Lung (tissue), 12 donors: ENCODE data around the gene RAD52. TPM values are rescaled to one million over a fixed set of nuclear protein-coding genes. Genes with fewer than 3 reads are reported as not detected.
A peak's percentile ranks its signal among the peaks of the same experiment; 100 is the strongest.

Experiments
- ATAC-seq: fragments of 200-7000 bp; cut with Tn5 transposase; one replicate; pipeline ENCODE4 v1.9.1; 2020; ENCODE audit warnings: moderate number of reproducible peaks; ENCODE audit not compliant: insufficient read depth, low FRiP score
- DNase-seq, 3 donors: peaks; one replicate each; pipeline ENCODE4 v3.0.0-alpha.2; 2013 to 2017
- H3K27ac ChIP-seq, 2 donors: one replicate each; pipeline ENCODE4 v1.5.1; 2013; ENCODE audit warnings: mild to moderate bottlenecking in 2 of 2, moderate library complexity in 2 of 2, control low read depth in 1 of 2, inconsistent platforms in 1 of 2, low read depth in 1 of 2, low read length in 1 of 2
- H3K27me3 ChIP-seq, 3 donors: one replicate each; pipeline ENCODE4 v1.5.1; 2013; ENCODE audit warnings: low read length in 2 of 3; ENCODE audit not compliant: control insufficient read depth in 3 of 3, insufficient read depth in 3 of 3
- H3K36me3 ChIP-seq, 4 donors: one replicate each; pipeline ENCODE4 v1.5.1; 2013; ENCODE audit warnings: low read length in 4 of 4, mild to moderate bottlenecking in 1 of 4, moderate library complexity in 1 of 4; ENCODE audit not compliant: control insufficient read depth in 4 of 4, insufficient read depth in 4 of 4
- H3K4me1 ChIP-seq, 5 donors: one replicate each; pipeline ENCODE4 v1.5.1; 2013; ENCODE audit warnings: low read length in 5 of 5, mild to moderate bottlenecking in 2 of 5, moderate library complexity in 1 of 5; ENCODE audit not compliant: control insufficient read depth in 5 of 5, insufficient read depth in 5 of 5
- H3K4me3 ChIP-seq: one replicate; pipeline ENCODE4 v1.5.1; 2013; ENCODE audit warnings: mild to moderate bottlenecking, control low read depth, moderate library complexity
- H3K9ac ChIP-seq, 2 donors: one replicate each; pipeline ENCODE4 v1.5.1; 2013; ENCODE audit warnings: low read length in 2 of 2, control low read depth in 1 of 2; ENCODE audit not compliant: insufficient read depth in 1 of 2
- H3K9me3 ChIP-seq, 4 donors: one replicate each; pipeline ENCODE4 v1.5.1; 2013; ENCODE audit warnings: low read length in 3 of 4, mild to moderate bottlenecking in 1 of 4, moderate library complexity in 1 of 4; ENCODE audit not compliant: control insufficient read depth in 4 of 4, insufficient read depth in 3 of 4
- CTCF ChIP-seq: IDR thresholded peaks from 2 replicates; pipeline ENCODE4 v1.5.1; 2012; ENCODE audit warnings: mild to moderate bottlenecking; ENCODE audit errors: control extremely low read depth, extremely low read depth
- WGBS, 2 donors: extraction: QIAGEN DNeasy Blood & Tissue Kit; methylation state at CpG; one replicate each; pipeline ENCODE4 v1.1.7; 2013; 5-methylcytosine and 5-hydroxymethylcytosine counted together
- polyA plus RNA-seq, 2 donors: library from polyadenylated mRNA; stranded (reverse); fragments of 200-250 nt; gene quantifications; one replicate each; pipeline ENCODE4 v1.2.1, GENCODE V29; 2013
- total RNA-seq, 2 donors: library from RNA; depleted of rRNA in 1 of 2; stranded (reverse); fragments of >200 nt in 1 of 2; gene quantifications; one replicate each; pipeline ENCODE4 v1.2.1, GENCODE V29; 2014 to 2021
- donor health status: control.
- donor health status: control.
- donor health status: Bipolar disorder and iron deficiency.
- donor health status: healthy.
- donor health status: DM: yes; HTN: yes; CAD: no.

Gene RAD52
- total and polyA plus RNA-seq, 4 donors = 4.3 to 36.8 (median 8.0) TPM

GRCh38 chr12:879641-880040, 69.9 kb downstream of the RAD52 start:
- no peak for TF ChIP-seq CTCF
- Histone ChIP-seq H3K9ac (no peak overlapping the region), H3K27me3 (no peaks in the 10 kb centered on the region), H3K27ac (peak overlapping the region in 1 of 2 donors; percentile 17), H3K36me3 (peaks cover 23 to 45% (median 42%) of the 10 kb centered on the region in 4 donors), H3K9me3 (no peaks in the 10 kb centered on the region), H3K4me3 (no peak overlapping the region), H3K4me1 (no peaks in the 10 kb centered on the region)
- ATAC-seq = no peak
- WGBS, 2 donors = 91 to 92% methylated on average over 5 of the region's 5 CpGs
- DNase-seq = no peak

GRCh38 chr12:873954-874353, 75.5 kb downstream of the RAD52 start:
- TF ChIP-seq CTCF = no peak
- Histone ChIP-seq H3K9me3 (no peaks in the 10 kb centered on the region), H3K4me3 (no peak overlapping the region), H3K9ac (no peak overlapping the region), H3K4me1 (no peaks in the 10 kb centered on the region), H3K27me3 (no peaks in the 10 kb centered on the region), H3K36me3 (peaks cover 8 to 25% (median 21%) of the 10 kb centered on the region in 4 donors), H3K27ac (no peak overlapping the region)
- 82 to 85% methylated on average over 2 of the region's 2 CpGs for WGBS, 2 donors
- DNase-seq (no peak), ATAC-seq (no peak)

GRCh38 chr12:870378-870777, 79.1 kb downstream of the RAD52 start:
- no peak overlapping the region for H3K27ac ChIP-seq
- no peak for TF ChIP-seq CTCF
- H3K27me3 ChIP-seq = no peaks in the 10 kb centered on the region
- H3K36me3 ChIP-seq = peaks cover 18 to 30% (median 24%) of the 10 kb centered on the region in 4 donors
- WGBS, 2 donors = 91 to 92% methylated on average over 1 of the region's 1 CpG
- H3K4me3 ChIP-seq = no peak overlapping the region
- H3K9me3 ChIP-seq = no peaks in the 10 kb centered on the region
- no peak overlapping the region for H3K9ac ChIP-seq
- no peaks in the 10 kb centered on the region for H3K4me1 ChIP-seq
- DNase-seq (no peak), ATAC-seq (no peak)

GRCh38 chr12:868722-869121, 80.8 kb downstream of the RAD52 start:
- no peaks in the 10 kb centered on the region for H3K4me1 ChIP-seq
- H3K27me3 ChIP-seq = no peaks in the 10 kb centered on the region
- H3K4me3 ChIP-seq = no peak overlapping the region
- H3K9me3 ChIP-seq = no peaks in the 10 kb centered on the region
- H3K9ac ChIP-seq = no peak overlapping the region
- 77 to 83% methylated on average over 3 of the region's 3 CpGs for WGBS, 2 donors
- no peak for DNase-seq
- TF ChIP-seq CTCF = no peak
- no peak for ATAC-seq
- H3K27ac ChIP-seq = no peak overlapping the region
- peaks cover 20 to 38% (median 30%) of the 10 kb centered on the region in 4 donors for H3K36me3 ChIP-seq
